Activated T-cell treated with anti-CD3 and anti-CD28 coated beads, Interleukin-2, amount 50 U/mL, for 1 hour (primary cell): ENCODE data around the gene FUBP3.

ENCODE experiments used
- DNase-seq: peaks from one replicate; pipeline ENCODE4 v3.0.0-alpha.2; 2020

FUBP3 gene

GRCh38 chr9:130635721-130636647, 56.6 kb downstream of the FUBP3 start:
- DNase-seq: no peak

GRCh38 chr9:130636648-130637020, 57.3 kb downstream of the FUBP3 start:
- no peak for DNase-seq

GRCh38 chr9:130638284-130639123, 59.1 kb downstream of the FUBP3 start:
- DNase-seq: no peak

- DNase-seq: no peak
These were observed 59.9 kb downstream of the FUBP3 start for GRCh38 chr9:130639124-130639765.

- no peak for DNase-seq
These were observed 60.6 kb downstream of the FUBP3 start for GRCh38 chr9:130639866-130640555.

GRCh38 chr9:130640681-130641080, 61.3 kb downstream of the FUBP3 start:
- DNase-seq: no peak

GRCh38 chr9:130642926-130643325, 63.5 kb downstream of the FUBP3 start:
- DNase-seq: no peak

- no peak for DNase-seq
These were observed 71.8 kb downstream of the FUBP3 start for GRCh38 chr9:130651221-130651620.

- no peak for DNase-seq
These were observed 72.4 kb downstream of the FUBP3 start for GRCh38 chr9:130651752-130652151.

GRCh38 chr9:130654879-130655278, 75.5 kb downstream of the FUBP3 start:
- no peak for DNase-seq

- no peak for DNase-seq
These were observed 79.7 kb downstream of the FUBP3 start for GRCh38 chr9:130658893-130659698.

- no peak for DNase-seq
These were observed 80.4 kb downstream of the FUBP3 start for GRCh38 chr9:130659699-130660248.

- no peak for DNase-seq
These were observed 80.9 kb downstream of the FUBP3 start for GRCh38 chr9:130660326-130660682.

GRCh38 chr9:130660683-130661450, 81.5 kb downstream of the FUBP3 start:
- DNase-seq: no peak

- no peak for DNase-seq
These were observed 82.2 kb downstream of the FUBP3 start for GRCh38 chr9:130661451-130662098.

- no peak for DNase-seq
These were observed 83.0 kb downstream of the FUBP3 start for GRCh38 chr9:130662099-130662969.

GRCh38 chr9:130662970-130663257, 83.5 kb downstream of the FUBP3 start:
- peak; percentile 22 for DNase-seq

- DNase-seq: no peak
These were observed 84.0 kb downstream of the FUBP3 start for GRCh38 chr9:130663258-130663976.

- no peak for DNase-seq
These were observed 84.5 kb downstream of the FUBP3 start for GRCh38 chr9:130663977-130664250.
